ENCODE data around the gene CFAP73.

The CFAP73 gene

GRCh38 chr12:113164014-113164413 is 14.5 kb downstream of the CFAP73 start:
- no peak for DNase-seq (ENCODE audit: low read depth)

- DNase-seq (ENCODE audit: low read depth), result no peak
These were observed 16.3 kb downstream of the CFAP73 start for GRCh38 chr12:113165521-113166450.

- DNase-seq (ENCODE audit: low read depth), result no peak
These were observed 18.3 kb downstream of the CFAP73 start for GRCh38 chr12:113167868-113168267.

DNA sequence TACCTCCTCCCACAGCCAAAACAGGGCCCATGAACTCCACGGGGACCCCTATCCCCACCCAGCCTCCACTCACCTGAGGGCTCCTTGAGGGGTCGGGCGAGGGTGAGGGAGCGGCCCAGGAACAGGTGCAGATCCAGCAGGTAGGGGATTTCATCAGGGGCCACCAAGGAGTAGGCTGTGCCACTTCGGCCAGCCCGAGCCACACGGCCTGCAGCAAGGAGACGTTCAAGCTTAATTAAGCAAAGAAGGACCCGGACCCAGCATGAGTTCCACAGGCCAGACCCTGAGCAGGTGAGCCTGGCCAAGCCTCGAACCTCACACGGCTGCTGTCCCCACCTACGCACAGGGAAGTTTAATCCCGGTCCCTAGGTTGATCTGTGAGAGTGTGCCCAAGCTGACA is 20.2 kb downstream of the CFAP73 start:
- no peak for DNase-seq (ENCODE audit: low read depth)

DNA sequence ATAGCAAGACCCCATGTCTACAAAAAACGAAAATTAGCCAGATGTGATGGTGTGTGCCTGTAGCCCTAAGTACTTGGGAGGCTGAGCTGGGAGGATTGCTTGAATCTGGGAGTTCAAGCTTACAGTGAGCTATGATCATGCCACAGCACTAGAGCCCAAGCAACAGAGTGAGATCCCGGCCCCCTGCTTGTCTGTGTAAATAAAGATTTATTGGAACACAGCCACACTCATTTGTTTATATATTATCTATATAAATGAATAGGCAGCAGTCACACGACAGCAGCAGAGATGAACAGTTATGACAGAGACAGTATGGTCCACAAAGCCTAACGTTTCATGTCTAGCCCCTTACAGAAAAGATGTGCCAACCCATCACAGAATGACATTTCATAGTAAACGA is 20.9 kb downstream of the CFAP73 start:
- DNase-seq (ENCODE audit: low read depth), result no peak

GRCh38 chr12:113170926-113171325 is 21.4 kb downstream of the CFAP73 start:
- no peak for DNase-seq (ENCODE audit: low read depth)

GRCh38 chr12:113171543-113171942 is 22.0 kb downstream of the CFAP73 start:
- no peak for DNase-seq (ENCODE audit: low read depth)

- DNase-seq (ENCODE audit: low read depth), result no peak
These were observed 22.7 kb downstream of the CFAP73 start for GRCh38 chr12:113172185-113172584.

DNA sequence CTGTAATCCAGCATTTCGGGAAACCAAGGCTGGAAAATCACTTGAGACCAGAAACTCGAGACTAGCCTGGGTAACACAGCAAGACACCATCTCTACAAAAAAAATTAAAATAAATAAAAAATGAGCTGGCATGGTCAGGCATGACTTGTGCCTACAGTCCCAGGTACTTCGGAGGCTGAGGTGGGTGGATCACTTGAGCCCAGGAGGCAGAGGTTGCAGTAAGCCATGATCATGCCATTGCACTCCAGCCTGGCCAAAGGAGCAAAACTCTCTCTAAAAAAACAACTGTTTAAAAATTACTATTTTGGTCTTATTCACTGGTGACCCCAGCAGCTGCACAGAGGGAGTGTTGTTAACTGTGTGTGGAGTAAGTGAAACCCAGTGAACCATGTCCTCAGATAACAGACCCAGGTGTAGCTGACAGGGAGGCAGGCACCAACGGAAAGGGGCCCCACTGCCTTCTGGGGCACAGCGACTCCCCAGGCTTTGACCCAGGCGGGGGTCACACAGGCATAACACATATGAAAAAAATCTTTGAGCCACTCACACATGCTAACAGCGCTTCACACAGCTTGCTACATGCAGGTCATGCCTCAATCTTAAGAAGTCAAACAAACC is 23.7 kb downstream of the CFAP73 start:
- DNase-seq (ENCODE audit: low read depth), result no peak

DNA sequence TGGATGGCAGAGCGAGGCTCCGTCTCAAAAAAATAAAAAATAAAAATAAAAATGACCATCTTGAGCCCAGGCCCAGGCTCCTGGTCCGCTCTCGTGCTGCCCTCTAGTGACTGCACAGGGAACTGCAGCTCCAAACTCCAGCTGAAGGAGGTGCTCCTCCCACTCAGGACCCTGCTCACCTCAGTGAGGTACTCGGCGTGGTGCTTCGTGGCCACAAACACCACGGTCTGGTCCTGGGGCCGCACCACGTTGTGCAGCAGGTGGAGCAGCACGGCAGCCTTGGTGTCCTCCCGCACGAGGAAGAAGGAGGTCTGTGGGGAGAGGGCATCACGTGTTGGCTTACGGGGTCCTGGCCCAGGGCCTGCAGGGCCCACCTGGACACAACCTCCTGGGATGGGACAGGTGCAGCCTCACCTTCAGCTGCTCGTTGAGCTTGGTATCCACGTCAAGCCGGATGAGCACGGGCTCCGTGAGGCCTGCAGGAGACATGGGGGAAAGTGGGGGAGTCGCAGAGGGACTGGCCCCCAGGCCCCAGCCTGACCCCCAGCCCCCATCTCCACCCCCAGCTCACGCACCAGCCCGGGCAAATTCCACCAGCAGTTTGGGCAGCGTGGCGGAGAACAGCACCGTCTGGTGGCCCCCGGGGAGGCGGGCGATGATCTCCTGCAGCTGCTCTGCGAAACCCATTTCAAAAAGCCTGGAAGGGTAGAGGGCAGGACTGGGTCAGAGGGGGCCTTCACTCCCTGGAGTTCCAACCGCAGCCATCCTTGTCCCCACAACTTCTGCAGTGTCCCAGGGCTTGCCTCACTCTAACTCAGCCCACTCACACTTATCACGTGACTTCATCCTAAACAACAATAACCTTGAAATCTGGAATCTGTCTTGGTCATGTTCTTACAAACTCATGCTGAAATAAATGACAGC is 25.2 kb downstream of the CFAP73 start:
- DNase-seq (ENCODE audit: low read depth), result peak; percentile 40

- no peak for DNase-seq (ENCODE audit: low read depth)
These were observed 29.5 kb downstream of the CFAP73 start for GRCh38 chr12:113179023-113179422.

GRCh38 chr12:113180333-113180732 is 30.8 kb downstream of the CFAP73 start:
- DNase-seq (ENCODE audit: low read depth), result no peak

- DNase-seq (ENCODE audit: low read depth), result no peak
These were observed 32.5 kb downstream of the CFAP73 start for GRCh38 chr12:113181975-113182374.

DNA sequence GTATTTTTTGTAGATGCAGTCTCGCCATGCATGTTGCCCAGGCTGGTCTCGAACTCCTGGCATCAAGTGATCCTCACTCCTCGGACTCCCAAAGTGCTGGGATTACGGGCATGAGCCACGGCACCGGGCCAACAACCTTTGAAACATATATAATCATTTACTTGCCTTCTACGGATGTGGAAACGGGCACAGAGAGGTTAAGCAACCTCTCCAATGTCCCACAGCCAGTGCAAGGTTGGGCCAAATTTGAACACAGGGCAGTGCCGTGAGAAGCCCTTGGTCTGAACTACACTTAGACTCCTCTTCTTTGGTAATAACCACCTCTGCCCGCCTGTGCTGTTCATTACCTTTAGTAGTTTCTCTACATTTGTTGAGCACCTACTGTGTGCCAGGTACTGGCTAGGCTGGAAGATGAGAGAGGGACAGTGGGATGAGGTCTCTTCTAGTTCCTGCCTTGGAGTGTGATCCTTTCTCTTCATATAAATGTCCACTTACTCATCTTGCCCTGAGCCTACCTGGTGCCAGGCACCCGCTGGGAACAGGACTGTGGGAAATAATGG is 33.6 kb downstream of the CFAP73 start:
- no peak for DNase-seq (ENCODE audit: low read depth)

DNA sequence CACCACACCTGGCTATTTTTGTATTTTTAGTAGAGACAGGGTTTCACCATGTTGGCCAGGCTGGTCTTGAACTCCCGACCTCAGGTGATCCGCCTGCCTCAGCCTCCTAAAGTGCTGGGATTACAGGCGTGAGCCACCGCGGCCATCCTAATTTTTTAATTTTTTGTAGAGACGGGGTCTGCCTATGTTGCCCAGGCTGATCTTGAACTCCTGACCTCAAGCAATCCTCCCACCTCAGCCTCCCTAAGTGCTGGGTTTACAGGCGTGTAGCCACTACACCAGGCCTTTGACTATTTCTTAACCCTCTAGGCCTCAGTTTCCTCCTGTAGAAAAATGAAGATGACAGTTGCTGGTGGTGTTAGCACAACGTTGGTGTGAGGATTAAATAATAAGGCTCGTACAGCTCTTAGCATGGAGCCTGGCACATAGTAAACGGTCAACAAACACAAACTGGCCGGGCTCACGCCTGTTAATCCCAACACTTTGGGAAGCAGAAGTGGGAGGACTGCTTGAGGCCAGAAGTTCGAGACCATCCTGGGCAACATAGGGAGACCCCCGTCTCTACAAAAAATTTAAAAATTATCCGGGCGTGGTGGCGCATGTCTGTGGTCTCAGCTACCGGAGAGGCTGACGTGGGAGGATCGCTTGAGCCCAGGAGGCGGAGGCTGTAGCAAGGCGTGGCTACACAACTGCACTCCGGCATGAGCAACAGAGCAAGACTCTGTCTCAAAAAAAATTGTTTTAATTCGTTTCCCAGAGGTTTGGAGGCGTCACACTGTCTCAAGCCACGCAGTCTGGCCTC is 34.8 kb downstream of the CFAP73 start:
- DNase-seq (ENCODE audit: low read depth), result no peak

GRCh38 chr12:113184900-113185179 is 35.3 kb downstream of the CFAP73 start:
- peak; percentile 83 for DNase-seq (ENCODE audit: low read depth)

- no peak for DNase-seq (ENCODE audit: low read depth)
These were observed 35.9 kb downstream of the CFAP73 start, which contains the start of the genes DDX54 and RITA1 for GRCh38 chr12:113185180-113186032. Gene DDX54 (minus strand): TSS chr12:113185478. CDS start chr12:113185451, 27 bp downstream. Gene RITA1 (plus strand): TSS chr12:113185721. CDS start chr12:113186747, 1,026 bp downstream.

- DNase-seq (ENCODE audit: low read depth), result no peak
These were observed 36.5 kb downstream of the CFAP73 start for GRCh38 chr12:113186033-113186365.

DNA sequence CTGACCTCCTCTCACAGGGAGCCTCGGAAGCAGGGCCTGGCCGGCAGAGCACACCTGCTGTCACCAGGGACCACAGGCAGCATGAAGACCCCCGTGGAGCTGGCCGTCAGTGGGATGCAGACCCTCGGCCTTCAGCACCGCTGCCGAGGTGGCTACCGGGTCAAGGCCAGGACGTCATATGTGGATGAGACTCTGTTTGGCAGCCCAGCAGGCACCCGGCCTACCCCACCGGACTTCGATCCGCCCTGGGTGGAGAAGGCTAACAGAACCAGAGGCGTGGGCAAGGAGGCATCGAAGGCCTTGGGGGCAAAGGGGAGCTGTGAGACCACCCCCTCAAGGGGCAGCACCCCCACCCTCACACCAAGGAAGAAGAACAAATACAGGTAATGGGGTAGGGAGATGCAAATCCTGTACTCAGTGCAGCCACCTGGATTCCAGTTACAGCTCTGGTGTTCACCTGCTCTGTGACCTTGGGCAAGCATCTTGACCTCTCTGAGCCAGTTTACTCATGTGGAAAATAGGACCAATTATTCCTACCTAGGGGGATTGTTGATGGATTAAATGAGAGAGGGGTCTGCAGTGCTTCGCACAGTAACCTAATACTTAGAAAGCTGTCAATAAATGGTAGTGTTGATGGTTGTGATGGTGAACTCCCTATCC is 37.3 kb downstream of the CFAP73 start:
- DNase-seq (ENCODE audit: low read depth), result no peak

DNA sequence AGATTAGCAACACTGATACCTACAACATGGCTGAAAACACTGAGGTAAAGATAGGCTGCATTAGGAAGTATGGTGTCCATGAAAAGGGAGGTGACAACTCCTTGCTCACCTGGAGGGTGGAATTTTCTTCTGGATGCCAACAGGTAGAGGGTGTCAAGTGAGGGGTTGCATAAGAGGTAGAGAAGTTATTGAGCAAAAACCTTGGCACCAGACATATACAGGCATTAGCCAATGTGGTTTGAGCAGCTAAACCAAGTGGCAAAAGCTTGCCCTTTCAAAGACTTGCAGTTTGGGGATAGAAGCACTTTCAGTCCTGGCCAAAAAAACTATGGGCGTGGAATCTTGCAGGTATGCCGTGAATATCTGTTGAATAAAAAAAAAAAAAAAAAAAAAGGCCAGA is 39.8 kb downstream of the CFAP73 start:
- DNase-seq (ENCODE audit: low read depth), result no peak
